GM12874 (cell line): ENCODE data around the gene TNRC6C.

Experiments
- TF ChIP-seq, protein P1 (sequence below): IDR thresholded peaks from 2 replicates; pipeline ENCODE4 v1.5.1; 2011; ENCODE audit warnings: low read depth, mild to moderate bottlenecking, control low read depth, low read length, moderate library complexity; ENCODE audit not compliant: insufficient read depth

TNRC6C gene

DNA sequence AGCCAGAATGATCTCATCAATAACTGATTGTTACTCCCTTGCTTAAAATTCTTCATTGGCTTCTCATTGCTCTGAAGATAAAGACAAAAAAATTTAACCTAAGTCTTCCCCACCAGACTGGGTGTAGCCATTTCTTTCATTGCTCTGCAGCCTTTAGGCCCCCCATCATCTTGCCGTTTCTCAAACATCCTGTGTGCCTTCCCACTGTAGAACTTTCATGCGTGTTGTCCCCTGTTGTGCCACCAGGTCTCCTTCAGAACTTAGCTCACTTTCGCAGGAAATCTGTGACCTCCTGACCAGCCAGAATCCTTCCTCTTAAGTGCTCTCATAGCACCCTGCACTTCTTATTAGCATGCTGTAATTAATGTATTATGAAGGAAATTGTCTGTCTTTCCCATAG is 31.8 kb downstream of the TNRC6C start:
- TF ChIP-seq, protein P1, sequence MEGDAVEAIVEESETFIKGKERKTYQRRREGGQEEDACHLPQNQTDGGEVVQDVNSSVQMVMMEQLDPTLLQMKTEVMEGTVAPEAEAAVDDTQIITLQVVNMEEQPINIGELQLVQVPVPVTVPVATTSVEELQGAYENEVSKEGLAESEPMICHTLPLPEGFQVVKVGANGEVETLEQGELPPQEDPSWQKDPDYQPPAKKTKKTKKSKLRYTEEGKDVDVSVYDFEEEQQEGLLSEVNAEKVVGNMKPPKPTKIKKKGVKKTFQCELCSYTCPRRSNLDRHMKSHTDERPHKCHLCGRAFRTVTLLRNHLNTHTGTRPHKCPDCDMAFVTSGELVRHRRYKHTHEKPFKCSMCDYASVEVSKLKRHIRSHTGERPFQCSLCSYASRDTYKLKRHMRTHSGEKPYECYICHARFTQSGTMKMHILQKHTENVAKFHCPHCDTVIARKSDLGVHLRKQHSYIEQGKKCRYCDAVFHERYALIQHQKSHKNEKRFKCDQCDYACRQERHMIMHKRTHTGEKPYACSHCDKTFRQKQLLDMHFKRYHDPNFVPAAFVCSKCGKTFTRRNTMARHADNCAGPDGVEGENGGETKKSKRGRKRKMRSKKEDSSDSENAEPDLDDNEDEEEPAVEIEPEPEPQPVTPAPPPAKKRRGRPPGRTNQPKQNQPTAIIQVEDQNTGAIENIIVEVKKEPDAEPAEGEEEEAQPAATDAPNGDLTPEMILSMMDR, result no peak

DNA sequence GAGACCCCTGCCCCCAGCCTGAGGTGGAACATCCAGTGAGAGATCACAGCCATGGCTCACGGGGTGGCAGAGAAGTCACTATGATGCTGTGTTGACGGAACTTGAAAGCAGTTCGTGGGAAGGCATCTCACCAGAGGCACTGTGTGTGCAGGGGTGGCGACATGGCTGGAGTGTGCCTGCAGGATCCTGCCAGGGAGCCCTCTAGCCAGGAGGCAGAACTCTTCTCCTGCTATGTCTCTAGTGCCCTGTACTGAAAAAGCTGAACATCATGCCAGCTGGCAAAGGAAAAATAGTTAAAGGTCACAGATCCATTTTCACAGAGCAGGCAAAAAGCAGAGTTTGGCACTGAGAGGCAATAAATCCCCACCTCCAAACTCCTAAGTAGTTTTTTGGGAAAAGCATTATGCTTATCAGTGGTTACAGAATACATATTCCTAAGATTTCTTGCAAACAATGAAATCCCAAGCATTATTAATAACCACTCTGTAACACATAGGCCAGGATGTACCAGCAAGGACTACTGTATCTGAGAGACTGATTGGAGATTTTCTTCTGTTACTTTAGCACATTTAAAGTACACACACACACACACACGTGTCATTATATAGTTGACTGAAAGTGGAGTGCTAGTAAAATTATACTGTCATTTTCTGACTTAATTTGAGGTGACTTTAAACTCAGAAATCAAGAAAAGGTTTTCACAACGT is 36.8 kb downstream of the TNRC6C start:
- TF ChIP-seq, protein P1, result no peak

DNA sequence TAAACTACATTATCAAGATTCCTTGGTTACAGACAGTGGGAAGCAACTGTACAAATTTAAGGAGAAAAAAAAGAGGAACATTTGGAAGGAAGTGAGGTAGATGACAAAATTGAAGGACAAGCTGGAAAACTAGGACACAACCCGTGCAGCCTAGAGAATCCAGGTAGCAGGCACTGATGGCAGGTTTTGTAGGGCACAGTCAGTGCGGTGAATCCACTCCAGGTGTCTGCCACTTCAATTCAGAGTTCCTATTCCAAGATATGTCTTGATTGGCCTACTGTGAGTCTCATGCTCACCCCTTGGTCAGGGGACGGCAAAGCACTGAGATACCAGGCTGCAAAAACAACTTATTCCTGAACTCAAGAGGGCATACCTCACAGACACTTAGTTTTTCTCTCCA is 37.8 kb downstream of the TNRC6C start:
- TF ChIP-seq, protein P1, result no peak

DNA sequence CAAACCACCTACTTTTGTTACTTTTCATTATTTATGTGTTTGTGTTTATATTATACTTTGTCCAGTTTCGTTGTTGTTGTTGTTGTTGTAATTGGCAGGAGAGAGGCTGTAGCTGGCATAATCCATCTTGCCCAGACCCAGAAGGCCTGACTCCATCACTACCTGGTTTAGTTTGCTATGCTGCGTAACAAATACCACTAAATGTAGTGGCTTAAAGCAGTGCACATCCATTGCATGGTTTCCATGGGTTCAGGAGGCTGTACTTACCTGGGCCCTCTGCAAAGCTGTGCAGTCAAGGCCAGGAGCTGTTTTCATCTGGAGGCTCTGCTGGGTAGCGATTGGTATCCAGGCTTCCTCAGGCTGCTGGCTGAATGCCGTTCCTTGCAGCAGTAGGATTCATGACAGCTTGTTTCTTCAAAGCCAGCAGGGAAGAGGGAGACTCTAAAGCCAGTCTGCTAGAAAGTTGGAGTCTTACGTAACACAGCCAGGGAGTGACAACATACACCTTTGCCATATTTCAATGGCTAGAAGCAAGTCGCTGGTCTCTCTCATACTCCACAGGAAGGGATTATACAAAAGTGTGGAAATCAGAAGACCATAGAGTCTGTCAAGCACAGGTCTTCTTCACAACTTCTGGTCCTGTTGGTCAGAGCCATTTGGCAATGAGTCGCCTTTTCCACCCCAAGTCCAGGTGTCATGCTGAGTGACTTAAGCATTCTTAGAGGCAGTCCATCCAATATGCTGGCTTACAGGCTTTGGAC is 41.1 kb downstream of the TNRC6C start:
- TF ChIP-seq, protein P1, result no peak

DNA sequence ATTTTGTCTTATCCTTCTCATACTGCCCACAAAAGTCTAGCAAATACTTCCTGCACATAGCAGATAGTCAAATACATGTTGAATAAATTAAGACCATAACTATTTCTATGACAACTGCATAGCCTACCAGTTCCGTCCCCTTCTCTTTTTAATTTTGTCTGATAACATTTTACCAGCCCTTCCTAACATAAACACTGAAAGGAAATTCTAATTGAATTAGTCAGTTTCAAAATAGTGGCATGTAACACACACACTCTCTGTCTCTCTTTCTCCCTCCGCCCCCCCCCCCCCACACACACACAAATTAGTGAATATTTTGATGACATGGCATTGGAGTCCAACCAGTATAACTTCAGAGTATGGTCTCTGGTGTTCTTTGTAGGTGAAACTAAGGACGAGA is 41.8 kb downstream of the TNRC6C start:
- TF ChIP-seq, protein P1, result no peak

DNA sequence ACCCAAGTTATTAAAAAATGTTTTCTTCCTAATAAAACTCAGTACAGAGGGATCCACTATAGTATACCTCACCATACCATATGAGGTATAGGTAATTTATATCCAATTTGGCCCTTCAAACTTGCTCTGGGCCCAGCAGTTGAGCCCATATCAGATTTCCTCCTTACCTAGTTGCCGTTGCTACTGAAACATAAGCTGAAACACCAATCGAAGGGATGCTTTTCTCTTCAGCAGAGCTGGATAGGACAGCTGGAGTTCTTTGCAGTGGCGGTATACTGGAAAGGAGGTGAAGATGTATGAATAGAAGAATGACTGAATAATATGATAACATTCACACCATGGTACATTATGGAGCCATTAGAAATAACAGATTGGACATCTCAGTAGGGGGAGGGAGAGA is 42.7 kb downstream of the TNRC6C start:
- TF ChIP-seq, protein P1, result no peak

DNA sequence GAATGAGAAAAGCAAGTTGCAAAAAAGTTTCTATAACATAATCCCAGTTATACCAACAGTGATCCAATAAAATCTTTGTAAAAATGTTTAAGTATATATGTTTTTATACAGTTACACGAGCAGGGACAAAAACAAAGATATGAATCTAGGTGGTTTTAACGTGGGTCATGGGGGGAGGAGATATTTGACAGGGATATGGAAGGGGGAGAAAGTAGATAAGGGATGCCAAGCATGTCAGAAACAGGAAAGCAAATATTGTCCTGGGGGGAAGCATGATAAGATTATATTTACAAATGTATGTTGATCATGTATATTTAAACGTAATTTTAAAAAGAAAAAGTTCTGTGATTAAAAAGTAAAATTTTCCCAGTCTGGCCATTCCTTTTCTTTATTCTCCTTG is 43.1 kb downstream of the TNRC6C start:
- TF ChIP-seq, protein P1, result no peak
